Stimulated activated CD4-positive, alpha-beta T cell treated with anti-CD3 and anti-CD28 coated beads, TNF-alpha, amount 100 ng/mL, for 48 hours (primary cell): ENCODE measurements around the gene NAA35.

Experiments
- DNase-seq, 3 donors: peaks; one replicate each; pipeline ENCODE4 v3.0.0-alpha.2; 2020; ENCODE audit warnings: low read depth in 3 of 3

NAA35 gene

DNA sequence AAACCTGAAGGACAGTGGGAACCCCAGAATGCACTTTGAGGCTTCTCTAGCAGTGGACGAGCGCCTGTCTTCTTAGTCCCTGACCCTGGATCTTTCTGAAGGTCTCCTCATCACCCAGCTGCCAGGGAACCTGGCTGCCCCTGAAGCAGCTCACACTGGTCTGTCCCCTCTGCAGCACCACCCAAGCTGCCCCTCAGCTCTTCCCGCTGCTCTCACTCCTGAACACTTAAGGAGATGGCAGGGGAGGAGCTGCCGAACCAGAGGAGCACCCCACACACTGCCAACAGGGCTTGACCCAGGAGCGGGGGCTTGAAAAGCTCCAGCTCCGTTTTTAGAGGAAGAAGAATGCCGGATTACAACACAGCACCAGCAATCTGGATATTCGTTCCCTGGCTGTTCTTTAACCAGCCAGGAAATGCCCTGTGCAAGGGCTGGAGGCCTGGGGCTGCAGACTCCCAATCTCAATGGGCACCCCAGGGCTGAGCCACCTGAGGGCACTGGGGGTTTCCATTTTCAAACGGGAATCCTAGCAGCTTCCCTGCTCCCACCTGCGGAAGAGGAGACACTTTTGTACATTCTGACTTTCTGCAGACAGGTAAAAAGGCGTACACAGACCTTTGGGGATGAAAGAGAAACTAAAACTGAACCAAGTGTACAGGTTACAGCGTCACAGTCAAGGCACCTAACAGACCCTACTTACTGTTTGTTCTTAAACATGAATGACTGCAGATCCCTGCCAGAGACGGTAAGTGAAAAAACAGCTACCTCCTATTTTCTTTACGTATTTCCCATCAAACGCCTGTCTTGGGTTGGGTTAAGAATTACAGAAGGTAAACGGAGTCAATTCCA lies 122.1 kb downstream of the NAA35 start:
- DNase-seq, result no peak

DNA sequence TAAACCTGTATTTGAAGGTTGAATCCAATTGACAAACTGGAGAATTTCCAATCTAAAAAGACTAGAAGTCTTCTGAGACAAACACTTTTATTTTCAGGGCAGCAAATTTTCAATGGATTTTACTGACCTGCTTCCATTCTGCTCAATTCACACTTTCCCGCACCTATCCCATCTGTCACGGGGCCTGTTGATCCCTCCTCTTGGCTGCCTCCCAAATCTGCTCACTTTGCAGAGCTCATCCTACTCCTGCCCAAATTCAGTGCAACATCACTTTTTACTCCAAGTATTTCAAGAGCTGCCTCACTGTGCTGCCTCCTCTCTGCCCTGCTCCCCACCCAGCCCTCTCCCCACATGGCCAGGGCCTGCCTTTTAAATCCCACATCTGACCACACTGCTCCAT lies 123.3 kb downstream of the NAA35 start:
- no peak for DNase-seq

DNA sequence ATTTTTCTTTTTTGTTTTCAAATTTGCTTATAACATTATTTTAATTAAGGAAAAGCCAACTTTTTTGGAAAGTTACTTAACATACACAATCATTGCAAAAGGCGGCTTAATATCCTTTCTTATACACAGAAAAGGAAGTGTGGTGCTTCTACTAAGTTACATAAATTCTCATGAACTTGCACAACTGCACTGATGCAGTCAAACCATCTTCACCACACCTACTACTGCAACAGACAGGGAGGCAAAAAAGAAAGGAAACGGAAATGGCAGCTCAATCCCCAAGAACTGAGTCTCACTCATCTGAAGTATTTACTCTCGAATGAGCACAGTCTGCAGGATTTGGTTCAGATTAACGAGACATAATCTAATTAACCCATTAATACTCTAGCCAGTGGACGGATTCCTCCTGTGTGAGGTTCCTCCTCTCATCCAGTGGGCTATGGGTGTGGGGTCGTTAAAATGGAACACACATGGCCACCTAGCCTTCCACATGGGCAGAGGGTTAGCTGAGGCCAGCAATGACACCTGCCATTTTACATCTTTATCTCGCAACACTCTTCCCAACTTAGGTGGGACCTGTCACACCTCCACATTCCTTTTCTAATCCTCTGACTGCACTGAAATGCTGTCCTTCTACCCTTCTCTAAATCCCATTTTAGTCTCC lies 128.4 kb downstream of the NAA35 start:
- no peak for DNase-seq
